GM12878 (cell line): ENCODE measurements around the gene ATP10A. TPM values are rescaled to one million over a fixed set of nuclear protein-coding genes. Genes with fewer than 3 reads are reported as not detected.

Source experiments
- ATAC-seq: fragments of 200-7000 bp; cut with Tn5 transposase; 3 replicates; pipeline ENCODE4 v1.9.1; 2020; ENCODE audit warnings: mild to moderate bottlenecking, moderate library complexity
- BruUV-seq: library from RNA; stranded (reverse); fragments of 400-500 nt; replicated peaks from 2 replicates; lab custom pipeline; 2021; lab: Mats Ljungman, UMichigan
- CTCF ChIA-PET: fragments of 300-600 bp; sonication (Branson Sonifier 250); formaldehyde crosslinking; extraction: SDS; loops from one replicate; lab custom pipeline; 2021; ENCODE audit warnings: inconsistent platforms; lab: Yijun Ruan, JAX
- POLR2A ChIA-PET: fragments of 350-600 bp; formaldehyde crosslinking; extraction: SDS; loops from one replicate; lab custom pipeline; 2021; ENCODE audit warnings: inconsistent platforms; lab: Charles Lee
- RAD21 ChIA-PET: fragments of 300-600 bp; sonication (Branson Sonifier 250); formaldehyde crosslinking; loops from one replicate; lab custom pipeline; 2023; ENCODE audit warnings: antibody characterized with exemption; ENCODE audit not compliant: unreplicated experiment; lab: Charles Lee
- SMC1A ChIA-PET: fragments of 300-600 bp; sonication (Branson Sonifier 250); formaldehyde crosslinking; loops from one replicate; lab custom pipeline; 2023; ENCODE audit not compliant: unreplicated experiment, uncharacterized antibody; lab: Charles Lee
- DNase-seq: peaks from one replicate; pipeline ENCODE4 v3.0.0-alpha.2; 2011; ENCODE audit warnings: low read depth, low spot score
- FAIRE-seq: peaks from 3 replicates; lab custom pipeline; 2011; peaks lifted over from hg19 to GRCh38; lab: Jason Lieb, UNC
- H2AFZ ChIP-seq: 2 replicates; pipeline ENCODE4 v1.6.0; 2011; ENCODE audit warnings: low read depth, low read length, control low read depth; ENCODE audit not compliant: control insufficient read depth
- H3K27ac ChIP-seq: 2 replicates; pipeline ENCODE4 v1.5.1; 2011; ENCODE audit warnings: control low read depth; ENCODE audit not compliant: control insufficient read depth, insufficient read depth
- H3K27me3 ChIP-seq, 2 experiments: replicated peaks in 1 of 2; 2 replicates each; pipeline versions ENCODE4 v1.6.0 to v1.6.1; 2011; ENCODE audit warnings: low read length in 1 of 2; ENCODE audit not compliant: control insufficient read depth in 2 of 2, insufficient read depth in 2 of 2
- H3K36me3 ChIP-seq, 2 experiments: 2 replicates each; pipeline ENCODE4 v1.5.1; 2011; ENCODE audit warnings: low read length in 1 of 2; ENCODE audit not compliant: control insufficient read depth in 2 of 2, insufficient read depth in 2 of 2
- H3K4me1 ChIP-seq: 2 replicates; pipeline ENCODE4 v1.6.1; 2011; ENCODE audit warnings: mild to moderate bottlenecking, low read length, moderate library complexity, mixed read lengths; ENCODE audit not compliant: control insufficient read depth, insufficient read depth
- H3K4me2 ChIP-seq: 2 replicates; pipeline ENCODE4 v1.6.0; 2011; ENCODE audit warnings: control low read depth; ENCODE audit not compliant: control insufficient read depth, insufficient read depth
- H3K4me3 ChIP-seq: fragments of 200-600 bp; sonication (generic); 2 replicates; pipeline ENCODE4 v1.5.1; 2016
- H3K79me2 ChIP-seq: 2 replicates; pipeline ENCODE4 v1.6.0; 2011; ENCODE audit warnings: low read length; ENCODE audit not compliant: control insufficient read depth, insufficient read depth
- H3K9ac ChIP-seq: 2 replicates; pipeline ENCODE4 v1.8.0; 2011; ENCODE audit warnings: low read length, control low read depth, mixed read lengths; ENCODE audit not compliant: control insufficient read depth, insufficient read depth
- H3K9me3 ChIP-seq: replicated peaks from 3 replicates; pipeline ENCODE4 v1.5.1; 2011; ENCODE audit warnings: mild to moderate bottlenecking, low read length; ENCODE audit not compliant: control insufficient read depth, insufficient read depth
- H4K20me1 ChIP-seq: 2 replicates; pipeline ENCODE4 v1.6.0; 2011; ENCODE audit not compliant: control insufficient read depth, insufficient read depth
- ETV6 ChIP-seq, 2 experiments: fragments of 450-650 bp in 1 of 2; IDR thresholded peaks in 1 of 2; conservative IDR thresholded peaks in 1 of 2; 2 replicates each; pipeline ENCODE4 v1.6.1; 2014; ENCODE audit warnings: antibody characterized with exemption in 1 of 2, borderline replicate concordance in 1 of 2, low read depth in 1 of 2, mild to moderate bottlenecking in 1 of 2, moderate library complexity in 1 of 2
- IKZF1 ChIP-seq: fragments of 450-650 bp; conservative IDR thresholded peaks from 2 replicates; pipeline ENCODE4 v1.6.1; 2017; ENCODE audit warnings: antibody characterized with exemption, mild to moderate bottlenecking
- LARP7 ChIP-seq: fragments of 450-650 bp; IDR thresholded peaks from 2 replicates; pipeline ENCODE4 v1.6.1; 2017; ENCODE audit warnings: mild to moderate bottlenecking
- NR2F1 ChIP-seq: fragments of 450-650 bp; conservative IDR thresholded peaks from 2 replicates; pipeline ENCODE4 v1.6.1; 2017; ENCODE audit warnings: mild to moderate bottlenecking
- SPI1 ChIP-seq: IDR thresholded peaks from 2 replicates; pipeline ENCODE4 v1.6.1; 2011; ENCODE audit warnings: low read depth, mild to moderate bottlenecking, low read length, moderate library complexity, borderline replicate concordance; ENCODE audit not compliant: insufficient read depth
- WGBS: methylation state at CpG from one replicate; pipeline ENCODE4 v1.1.6; 2016; ENCODE audit warnings: low lambda C conversion rate; ENCODE audit not compliant: insufficient replicate concordance, insufficient coverage; ENCODE audit errors: missing lambda C conversion rate; 5-methylcytosine and 5-hydroxymethylcytosine counted together
- in situ Hi-C: fragments of 300-500 bp; cut with MboI; formaldehyde crosslinking; loops from 9 replicates; pipeline ENCODE4 v1.14.3; 2018; ENCODE audit warnings: mixed read lengths
- intact Hi-C: fragments of 100-400 bp; cut with micrococcal nuclease; formaldehyde crosslinking; loops from one replicate; pipeline ENCODE4 v1.14.2; 2022; ENCODE audit not compliant: unreplicated experiment
- polyA plus RNA-seq, 11 experiments: library from polyadenylated mRNA; depleted of rRNA in 4 of 11; unstranded in 6 of 11; stranded (reverse) in 5 of 11; fragments of >200 nt; fragmentation: Nextera tagmentation in 4 of 11; fragmentation: Illumina TruSeq in 1 of 11; extraction: Ambion mirVana in 4 of 11; extraction: Trizol in 1 of 11; gene quantifications; 1 replicate in 1 of 11; 2 replicates in 10 of 11; pipeline versions ENCODE4 v1.2.1 to v1.2.3, GENCODE V29; 2011 to 2016; ENCODE audit warnings: inconsistent platforms in 2 of 11, missing spikeins in 2 of 11, low read depth in 1 of 11
- total RNA-seq, 4 experiments: library from RNA; depleted of rRNA in 3 of 4; stranded (reverse); fragments of >200 nt in 3 of 4; fragmentation: Illumina TruSeq in 1 of 4; extraction: Trizol in 1 of 4; gene quantifications; 2 replicates each; pipeline versions ENCODE4 v1.2.1 to v1.2.3, GENCODE V29; 2013 to 2021
- TF ChIP-seq, protein P1 (sequence below): IDR thresholded peaks from 2 replicates; pipeline ENCODE4 v1.6.1; 2011; ENCODE audit warnings: low read depth, mild to moderate bottlenecking, low read length, moderate library complexity, borderline replicate concordance; ENCODE audit errors: extremely low read depth

The ATP10A gene
- total and polyA plus RNA-seq, 10 of the 15 experiments (the other 5 are each of a cell fraction or from before 2014, with no cell fraction given) = 0.04 to 1.5 (median 0.31) TPM; not detected in 2

- FAIRE-seq (no peak), ATAC-seq (no peak), DNase-seq (no peak)
- no TSS peak for BruUV-seq
- H4K20me1 ChIP-seq = no peaks in the 10 kb centered on the region
- CTCF ChIA-PET = no interaction called here
- POLR2A ChIA-PET = no interaction called here
- 58% methylated on average over 15 of the region's 15 CpGs for WGBS
- SMC1A ChIA-PET = no interaction called here
- RAD21 ChIA-PET = no interaction called here
- no peaks in the 10 kb centered on the region; the same call in 2 of the 3 replicates for H3K9me3 ChIP-seq
- intact Hi-C loops (no loop called here), in situ Hi-C loops (loop anchor here (25.0 kb wide), 3 partner anchors 167 to 542 kb away; no protein-coding TSS in a partner anchor)
- no peaks in the 10 kb centered on the region for H3K36me3 ChIP-seq
- H3K4me2 ChIP-seq = no peak overlapping the region
- no peaks in the 10 kb centered on the region for H3K4me1 ChIP-seq
- TF ChIP-seq ETV6 (conservative IDR thresholded peaks at IDR 0.05 in 1 of 2, IDR thresholded peaks at IDR 0.05 in 1 of 2; ENCODE audit: borderline replicate concordance in 1 of 2, low read depth in 1 of 2) (no peak), IKZF1 (no peak), LARP7 (no peak), NR2F1 (no peak), SPI1 (no peak)
- TF ChIP-seq, protein P1, sequence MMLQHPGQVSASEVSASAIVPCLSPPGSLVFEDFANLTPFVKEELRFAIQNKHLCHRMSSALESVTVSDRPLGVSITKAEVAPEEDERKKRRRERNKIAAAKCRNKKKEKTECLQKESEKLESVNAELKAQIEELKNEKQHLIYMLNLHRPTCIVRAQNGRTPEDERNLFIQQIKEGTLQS = no peak
- H3K9ac ChIP-seq = no peak overlapping the region
- H3K27me3 ChIP-seq = no peaks in the 10 kb centered on the region
- no peak overlapping the region for H3K27ac ChIP-seq
- no peak overlapping the region for H3K4me3 ChIP-seq
- no peaks in the 10 kb centered on the region for H3K79me2 ChIP-seq
- H2AFZ ChIP-seq = no peak overlapping the region
Measured at GRCh38 chr15:25728816-25729215, 134.3 kb downstream of the ATP10A start.
